DND-41 (cell line): ENCODE measurements around the gene ABCA2.

Source experiments
- CTCF ChIP-seq: IDR thresholded peaks from 2 replicates; pipeline ENCODE4 v1.5.1; 2012; ENCODE audit warnings: borderline replicate concordance, low read length, moderate library complexity, mild to moderate bottlenecking; ENCODE audit not compliant: poor library complexity, severe bottlenecking; ENCODE audit errors: extremely low read depth
- EZH2 ChIP-seq: IDR thresholded peaks from 3 replicates; pipeline ENCODE4 v1.6.1; 2012; ENCODE audit warnings: borderline replicate concordance, low read depth, mild to moderate bottlenecking, moderate library complexity, low read length, inconsistent platforms; ENCODE audit not compliant: severe bottlenecking

DNA sequence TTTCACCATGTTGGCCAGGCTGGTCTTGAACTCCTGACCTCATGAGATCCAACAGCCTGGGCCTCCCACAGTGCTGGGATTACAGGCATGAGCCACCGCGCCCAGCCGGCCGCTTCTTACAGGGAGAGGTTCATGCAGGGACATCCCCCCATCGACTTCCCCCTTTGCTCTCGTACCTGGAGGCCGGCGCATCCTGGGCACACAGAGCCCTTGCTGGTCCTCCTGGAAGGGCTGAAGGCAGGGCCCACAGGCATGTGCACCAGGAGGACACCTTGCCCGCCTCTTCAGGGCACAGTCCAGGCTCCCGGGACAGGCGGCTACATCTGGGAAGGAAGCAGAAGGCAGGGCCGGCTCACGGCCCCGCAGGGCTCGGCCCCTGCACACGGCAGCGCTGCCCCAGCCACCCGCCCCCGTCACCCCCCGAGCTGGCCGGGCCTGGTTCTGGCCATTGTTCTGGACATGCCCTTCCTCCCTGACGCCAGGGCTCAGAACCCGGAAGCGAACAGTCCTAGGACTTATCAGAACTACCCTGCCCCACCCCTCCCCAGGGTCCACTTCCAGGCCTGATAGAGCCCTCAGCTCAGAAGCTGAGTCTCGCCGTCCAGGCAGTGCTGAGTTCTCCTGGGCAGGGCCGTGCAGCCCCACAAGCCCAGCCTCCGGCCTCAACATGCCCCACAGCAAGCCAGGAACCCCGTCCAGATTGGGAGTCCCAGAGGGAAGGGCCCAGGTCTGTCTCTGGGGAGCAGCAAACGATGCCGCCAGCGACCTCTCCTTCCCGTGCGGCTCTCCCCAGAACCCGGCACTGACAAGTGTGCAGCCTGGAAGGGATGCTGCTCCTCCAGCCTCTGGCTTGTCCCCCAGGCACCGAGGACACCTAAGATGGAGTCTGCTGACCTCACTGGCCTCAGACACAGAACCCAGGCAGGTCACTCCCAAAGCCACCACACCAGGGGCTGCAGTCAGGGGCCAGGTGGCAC lies 15.0 kb upstream of the ABCA2 start:
- TF ChIP-seq EZH2: no peak
- no peak for TF ChIP-seq CTCF
